T-cell (primary cell): ENCODE measurements around the gene INTS11. TPM values are rescaled to one million over a fixed set of nuclear protein-coding genes. Genes with fewer than 3 reads are reported as not detected.
"Not testable (repeated sequence)": the region's sequence is repeated elsewhere in the genome, so short reads cannot be mapped to it uniquely, and the experiment has no call there.

ENCODE experiments used
- ATAC-seq, 4 experiments: fragments of 200-7000 bp in 3 of 4; fragments of 150-1000 bp in 1 of 4; cut with Tn5 transposase; replicated peaks in 1 of 4; 1 replicate in 3 of 4; 2 replicates in 1 of 4; pipeline ENCODE4 v1.10.0; 2021; ENCODE audit warnings: moderate library complexity in 3 of 4, mild to moderate bottlenecking in 2 of 4, moderate number of reproducible peaks in 1 of 4
- CTCF ChIA-PET, 2 donors: fragments of 300-600 bp; sonication (Branson Sonifier 250); formaldehyde crosslinking; loops; one replicate each; lab custom pipeline; 2022; ENCODE audit warnings: antibody characterized with exemption in 2 of 2; lab: Charles Lee
- POLR2A ChIA-PET, 2 donors: fragments of 300-600 bp; sonication (Branson Sonifier 250); formaldehyde crosslinking; loops; one replicate each; lab custom pipeline; 2022; ENCODE audit warnings: antibody characterized with exemption in 2 of 2; lab: Charles Lee
- DNase-seq, 35 experiments: peaks; one replicate each; pipeline versions ENCODE4 v3.0.0 to v3.0.0-alpha.2; 2013 to 2023
- H3K27ac ChIP-seq: one replicate; pipeline ENCODE4 v1.5.1; 2013; ENCODE audit warnings: low read length
- H3K27me3 ChIP-seq, 2 experiments: replicated peaks in 1 of 2; 1 replicate in 1 of 2; 2 replicates in 1 of 2; pipeline versions ENCODE4 v1.6.1 to v1.7.0; 2013; ENCODE audit warnings: low read length in 1 of 2, mixed read lengths in 1 of 2; ENCODE audit not compliant: control insufficient read depth in 2 of 2, insufficient read depth in 2 of 2; ENCODE audit errors: extremely low read depth in 1 of 2
- H3K36me3 ChIP-seq, 2 donors: 1 replicate in 1 of 2; 2 replicates in 1 of 2; pipeline versions ENCODE4 v1.6.1 to v1.7.0; 2013; ENCODE audit warnings: low read length in 1 of 2; ENCODE audit not compliant: control insufficient read depth in 2 of 2, insufficient read depth in 1 of 2; ENCODE audit errors: extremely low read depth in 1 of 2
- H3K4me1 ChIP-seq, 2 experiments: 1 replicate in 1 of 2; 2 replicates in 1 of 2; pipeline versions ENCODE4 v1.6.1 to v1.7.0; 2013; ENCODE audit warnings: low read length in 2 of 2, mixed read lengths in 1 of 2; ENCODE audit not compliant: insufficient read depth in 2 of 2, control insufficient read depth in 1 of 2; ENCODE audit errors: extremely low read depth in 1 of 2
- H3K4me3 ChIP-seq, 2 donors: 1 replicate in 1 of 2; 2 replicates in 1 of 2; pipeline versions ENCODE4 v1.5.1 to v1.7.0; 2013; ENCODE audit warnings: mild to moderate bottlenecking in 2 of 2, low read length in 1 of 2, moderate library complexity in 1 of 2; ENCODE audit not compliant: control insufficient read depth in 1 of 2; ENCODE audit errors: extremely low read depth in 1 of 2
- H3K9me3 ChIP-seq: 2 replicates; pipeline ENCODE4 v1.7.0; 2013
- H3K27ac Mint-ChIP-seq, 2 donors: one replicate each; pipeline ENCODE4 v1.8.0; 2020 to 2021; ENCODE audit warnings: mild to moderate bottlenecking in 2 of 2, mixed read lengths in 2 of 2
- H3K27me3 Mint-ChIP-seq, 2 donors: one replicate each; pipeline ENCODE4 v1.8.0; 2021 to 2022; ENCODE audit warnings: mixed read lengths in 2 of 2
- H3K36me3 Mint-ChIP-seq: one replicate; pipeline ENCODE4 v1.8.0; 2021; ENCODE audit warnings: mixed read lengths
- H3K4me1 Mint-ChIP-seq, 3 donors: one replicate each; pipeline ENCODE4 v1.8.0; 2020 to 2022; ENCODE audit warnings: mixed read lengths in 3 of 3, mild to moderate bottlenecking in 1 of 3
- H3K4me3 Mint-ChIP-seq, 3 donors: one replicate each; pipeline ENCODE4 v1.8.0; 2020 to 2022; ENCODE audit warnings: mild to moderate bottlenecking in 3 of 3, mixed read lengths in 3 of 3, moderate library complexity in 3 of 3
- H3K9me3 Mint-ChIP-seq, 3 donors: one replicate each; pipeline ENCODE4 v1.8.0; 2020 to 2022; ENCODE audit warnings: mixed read lengths in 3 of 3
- WGBS: methylation state at CpG from one replicate; pipeline ENCODE4 v1.1.5; 2013; ENCODE audit warnings: missing lambda C conversion rate; ENCODE audit not compliant: insufficient coverage; 5-methylcytosine and 5-hydroxymethylcytosine counted together
- total RNA-seq, 35 experiments: library from RNA in 6 of 35; stranded (reverse) in 6 of 35; fragments of 120-200 nt in 1 of 35; gene quantifications; one replicate each; pipeline versions ENCODE4 v1.2.1 to v1.2.4 and lab custom pipeline; 2013 to 2026

Gene INTS11
- total RNA-seq, 5 donors from 2014 or later (not counting 1 experiment from before 2014, with no cell fraction given) = 161 to 200 (median 182) TPM

- ChIA-PET POLR2A (no interaction called here), CTCF (interaction anchor here in 1 of 2 donors (0.8 to 1.3 kb wide), 4 partner anchors 11 to 66 kb away, joined by 3 to 7 read pairs (median 3); partner anchors contain the start of gene CCNL2)
- Mint-ChIP-seq H3K4me3 (peak overlapping the region in 1 of 3 donors; percentile 56), H3K4me1 (peaks cover 0 to 41% (median 23%) of the 10 kb centered on the region in 3 donors), H3K27ac (no peak overlapping the region), H3K27me3 (no peaks in the 10 kb centered on the region), H3K36me3 (no peaks in the 10 kb centered on the region), H3K9me3 (no peaks in the 10 kb centered on the region)
- peaks cover 0 to 4% of the 10 kb centered on the region in 2 donors for H3K36me3 ChIP-seq
- no peaks in the 10 kb centered on the region for H3K27me3 ChIP-seq
- H3K4me1 ChIP-seq = peaks cover 15 to 44% of the 10 kb centered on the region in 2 experiments
- DNase-seq (peak in 2 of 35 experiments; percentile 11 to 25), ATAC-seq (no peak)
- no peak overlapping the region for H3K4me3 ChIP-seq
- no peaks in the 10 kb centered on the region for H3K9me3 ChIP-seq
- H3K27ac ChIP-seq = peak overlapping the region; percentile 31
- 88% methylated on average over 14 of the region's 16 CpGs for WGBS
These were observed 46.4 kb upstream of the INTS11 start for GRCh38 chr1:1370771-1371300.

- H3K36me3 Mint-ChIP-seq, ATAC-seq, H3K36me3 ChIP-seq, H3K4me3 ChIP-seq, H3K9me3 ChIP-seq, POLR2A ChIA-PET, H3K27me3 ChIP-seq, H3K27me3 Mint-ChIP-seq, H3K27ac ChIP-seq, CTCF ChIA-PET, DNase-seq, H3K9me3 Mint-ChIP-seq: not testable (repeated sequence)
- peaks cover 15 to 40% of the 10 kb centered on the region in 2 experiments for H3K4me1 ChIP-seq
- Mint-ChIP-seq H3K27ac (peak overlapping the region; percentile 22 to 27), H3K4me1 (peaks cover 0 to 37% (median 23%) of the 10 kb centered on the region in 3 donors), H3K4me3 (peak overlapping the region in 1 of 3 donors; percentile 56)
- no CpG with 5 or more reads among the region's 14 CpGs for WGBS
These were observed 45.6 kb upstream of the INTS11 start for GRCh38 chr1:1370094-1370493.

- no peaks in the 10 kb centered on the region for H3K9me3 ChIP-seq
- no peak for DNase-seq
- H3K4me1 ChIP-seq = peaks cover 15 to 20% of the 10 kb centered on the region in 2 experiments
- no peaks in the 10 kb centered on the region for H3K36me3 ChIP-seq
- peaks cover 0 to 4% of the 10 kb centered on the region in 2 experiments for H3K27me3 ChIP-seq
- H3K4me3 Mint-ChIP-seq = no peak overlapping the region
- peaks cover 0 to 23% (median 10%) of the 10 kb centered on the region in 3 donors for H3K4me1 Mint-ChIP-seq
- POLR2A ChIA-PET = no interaction called here
- ATAC-seq = no peak
- H3K36me3 Mint-ChIP-seq = no peaks in the 10 kb centered on the region
- H3K4me3 ChIP-seq = no peak overlapping the region
- no peak overlapping the region for H3K27ac Mint-ChIP-seq
- H3K27me3 Mint-ChIP-seq = no peaks in the 10 kb centered on the region
- no peak overlapping the region for H3K27ac ChIP-seq
- H3K9me3 Mint-ChIP-seq = no peaks in the 10 kb centered on the region
- 98% methylated on average over 5 of the region's 5 CpGs for WGBS
- CTCF ChIA-PET = no interaction called here
These were observed 42.9 kb upstream of the INTS11 start for GRCh38 chr1:1367315-1367714.

- no peak overlapping the region for H3K27ac Mint-ChIP-seq
- no peak for DNase-seq
- H3K27me3 Mint-ChIP-seq = no peaks in the 10 kb centered on the region
- no peaks in the 10 kb centered on the region for H3K9me3 ChIP-seq
- H3K4me3 Mint-ChIP-seq = no peak overlapping the region
- no peak overlapping the region for H3K4me3 ChIP-seq
- no peaks in the 10 kb centered on the region for H3K36me3 Mint-ChIP-seq
- no peaks in the 10 kb centered on the region for H3K9me3 Mint-ChIP-seq
- POLR2A ChIA-PET = no interaction called here
- H3K4me1 Mint-ChIP-seq = peaks cover 0 to 17% (median 7%) of the 10 kb centered on the region in 3 donors
- ATAC-seq = no peak
- H3K36me3 ChIP-seq = no peaks in the 10 kb centered on the region
- 88% methylated on average over 2 of the region's 3 CpGs for WGBS
- CTCF ChIA-PET = no interaction called here
- H3K27ac ChIP-seq = no peak overlapping the region
- H3K27me3 ChIP-seq = peaks cover 0 to 4% of the 10 kb centered on the region in 2 experiments
- peaks cover 9 to 14% of the 10 kb centered on the region in 2 experiments for H3K4me1 ChIP-seq
These were observed 42.2 kb upstream of the INTS11 start for GRCh38 chr1:1366699-1367066.

DNA sequence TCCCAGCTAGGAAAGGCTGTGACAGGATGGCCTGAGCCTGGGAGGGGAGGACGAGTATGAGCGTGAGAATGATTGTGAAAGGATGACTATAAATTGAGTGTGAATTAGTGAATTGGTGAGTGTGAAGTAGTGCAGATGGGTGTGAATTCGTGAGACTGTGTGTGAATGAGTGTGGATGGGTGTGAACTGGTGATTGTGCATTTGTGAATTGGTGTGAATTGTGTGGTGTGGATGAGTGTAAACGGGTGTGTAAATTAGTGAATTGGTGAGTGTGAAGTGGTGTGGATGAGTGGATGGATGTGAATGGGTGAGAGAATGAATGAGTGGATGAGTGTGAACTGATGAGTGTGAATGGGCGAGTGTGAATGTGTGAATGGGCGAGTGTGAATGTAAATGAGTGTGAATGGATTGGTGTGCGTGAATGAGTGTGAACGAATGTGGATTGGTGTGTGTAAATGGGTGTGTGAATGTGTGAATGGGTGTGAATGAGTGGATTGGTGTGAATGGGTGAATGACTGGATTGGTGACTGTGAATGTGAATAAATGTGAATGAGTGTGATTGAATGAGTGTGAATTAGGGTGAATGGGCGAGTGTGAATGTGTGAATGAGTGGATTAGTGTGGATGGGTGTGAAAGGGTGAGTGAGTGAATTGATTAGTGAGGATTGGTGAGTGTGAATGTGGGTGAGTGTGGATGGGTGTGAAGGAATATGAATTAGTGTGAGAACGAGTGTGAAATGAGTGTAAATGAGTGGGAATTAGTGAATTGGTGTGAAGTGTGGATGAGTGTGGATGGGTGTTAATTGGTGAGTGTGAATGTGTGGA is 41.6 kb upstream of the INTS11 start:
- Histone ChIP-seq H3K4me1 (peaks cover 3 to 9% of the 10 kb centered on the region in 2 experiments), H3K36me3 (no peaks in the 10 kb centered on the region), H3K9me3 (no peaks in the 10 kb centered on the region), H3K4me3 (no peak overlapping the region), H3K27me3 (peaks cover 0 to 9% of the 10 kb centered on the region in 2 experiments), H3K27ac (no peak overlapping the region)
- H3K36me3 Mint-ChIP-seq = no peaks in the 10 kb centered on the region
- WGBS = 76% methylated on average over 10 of the region's 10 CpGs
- H3K4me3 Mint-ChIP-seq = no peak overlapping the region
- ChIA-PET POLR2A (no interaction called here), CTCF (no interaction called here)
- H3K27ac Mint-ChIP-seq = no peak overlapping the region
- ATAC-seq = no peak
- H3K9me3 Mint-ChIP-seq = no peaks in the 10 kb centered on the region
- no peaks in the 10 kb centered on the region for H3K27me3 Mint-ChIP-seq
- no peak for DNase-seq
- peaks cover 0 to 11% (median 2%) of the 10 kb centered on the region in 3 donors for H3K4me1 Mint-ChIP-seq

DNA sequence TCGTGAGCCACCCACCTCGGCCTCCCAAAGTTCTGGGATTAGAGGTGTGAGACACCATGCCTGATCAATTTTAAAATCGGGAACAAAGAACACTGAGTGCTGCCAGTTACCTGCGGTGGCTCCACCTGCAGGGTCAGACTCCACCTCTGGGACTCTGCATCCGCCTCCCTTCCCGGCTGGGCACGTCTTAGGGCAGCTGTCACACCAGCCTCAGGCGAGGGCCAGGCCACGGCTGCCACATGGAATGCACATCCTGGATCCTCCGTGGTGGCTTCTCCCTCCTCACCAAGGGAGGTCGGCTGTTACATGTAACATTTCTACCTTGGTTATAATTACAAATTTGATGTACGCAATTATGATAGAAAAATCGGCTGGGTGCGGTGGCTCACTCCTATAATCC is 39.8 kb upstream of the INTS11 start:
- peaks cover 0 to 12% of the 10 kb centered on the region in 2 experiments for H3K4me1 ChIP-seq
- H3K36me3 ChIP-seq = no peaks in the 10 kb centered on the region
- Mint-ChIP-seq H3K27ac (peak overlapping the region in 1 of 2 donors; percentile 58), H3K27me3 (peaks cover 0 to 5% of the 10 kb centered on the region in 2 donors), H3K4me1 (peaks cover 3 to 8% (median 4%) of the 10 kb centered on the region in 3 donors), H3K9me3 (no peaks in the 10 kb centered on the region), H3K36me3 (no peaks in the 10 kb centered on the region), H3K4me3 (no peak overlapping the region)
- ChIA-PET POLR2A (no interaction called here), CTCF (no interaction called here)
- 81% methylated on average over 8 of the region's 14 CpGs for WGBS
- DNase-seq (no peak), ATAC-seq (no peak)
- no peak overlapping the region for H3K4me3 ChIP-seq
- H3K27me3 ChIP-seq = peaks cover 0 to 25% of the 10 kb centered on the region in 2 experiments
- H3K27ac ChIP-seq = no peak overlapping the region
- H3K9me3 ChIP-seq = no peaks in the 10 kb centered on the region
